ENCODE data around the gene SELENOH.

DNA sequence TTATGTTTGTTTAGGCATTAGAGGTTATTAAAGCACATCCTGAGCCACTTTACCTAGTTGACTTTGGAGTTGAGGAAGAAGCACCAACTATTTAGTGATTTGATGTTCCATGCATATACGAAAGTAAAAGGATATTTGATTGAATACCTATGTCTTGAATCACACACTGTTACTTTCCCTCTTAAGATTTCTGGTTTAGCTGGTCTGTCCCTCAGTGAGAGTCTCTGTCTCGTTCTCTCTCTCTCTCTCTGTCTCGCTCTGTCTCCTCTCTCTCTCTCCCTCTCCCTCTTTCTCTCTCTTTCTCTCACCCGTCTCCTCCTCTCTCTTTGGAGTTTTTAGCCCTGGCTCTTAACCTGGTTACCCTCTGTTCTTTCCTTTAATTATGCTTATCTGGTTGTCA lies 31.3 kb downstream of the SELENOH start:
- TF ChIP-seq, protein P1, sequence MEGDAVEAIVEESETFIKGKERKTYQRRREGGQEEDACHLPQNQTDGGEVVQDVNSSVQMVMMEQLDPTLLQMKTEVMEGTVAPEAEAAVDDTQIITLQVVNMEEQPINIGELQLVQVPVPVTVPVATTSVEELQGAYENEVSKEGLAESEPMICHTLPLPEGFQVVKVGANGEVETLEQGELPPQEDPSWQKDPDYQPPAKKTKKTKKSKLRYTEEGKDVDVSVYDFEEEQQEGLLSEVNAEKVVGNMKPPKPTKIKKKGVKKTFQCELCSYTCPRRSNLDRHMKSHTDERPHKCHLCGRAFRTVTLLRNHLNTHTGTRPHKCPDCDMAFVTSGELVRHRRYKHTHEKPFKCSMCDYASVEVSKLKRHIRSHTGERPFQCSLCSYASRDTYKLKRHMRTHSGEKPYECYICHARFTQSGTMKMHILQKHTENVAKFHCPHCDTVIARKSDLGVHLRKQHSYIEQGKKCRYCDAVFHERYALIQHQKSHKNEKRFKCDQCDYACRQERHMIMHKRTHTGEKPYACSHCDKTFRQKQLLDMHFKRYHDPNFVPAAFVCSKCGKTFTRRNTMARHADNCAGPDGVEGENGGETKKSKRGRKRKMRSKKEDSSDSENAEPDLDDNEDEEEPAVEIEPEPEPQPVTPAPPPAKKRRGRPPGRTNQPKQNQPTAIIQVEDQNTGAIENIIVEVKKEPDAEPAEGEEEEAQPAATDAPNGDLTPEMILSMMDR (IDR thresholded peaks at IDR 0.05) = no peak
- TF ChIP-seq POLR2A (IDR thresholded peaks at IDR 0.05) = no peak

All from lower leg skin (tissue), 3 donors.